ENCODE measurements around the gene KPNA1.

The KPNA1 gene

GRCh38 chr3:122382888-122383666 lies 131.7 kb downstream of the KPNA1 start, which contains the start of gene MIX23:
TSS of gene MIX23 (minus strand) at chr3:122383231. CDS start at chr3:122383224, 7 bp downstream.
- DNase-seq (ENCODE audit: low spot score) = peak; percentile 84

DNA sequence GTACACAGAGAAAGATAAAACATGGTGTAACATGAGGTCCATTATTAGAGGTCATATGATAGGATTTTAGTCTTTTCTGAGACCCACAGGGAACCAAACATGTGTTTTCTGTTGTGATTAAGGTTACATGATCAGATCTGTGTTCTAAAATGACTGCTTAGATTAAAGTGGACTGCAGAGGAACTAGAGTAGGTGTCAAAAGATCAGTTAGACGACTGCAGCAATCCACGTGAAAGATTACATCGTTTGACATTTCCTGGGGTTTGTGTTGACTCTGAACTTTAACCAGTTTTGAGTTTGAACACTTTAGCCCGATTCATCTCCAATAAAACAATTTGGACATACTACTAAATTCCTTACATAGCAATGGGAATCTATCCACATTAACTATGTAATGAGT lies 136.8 kb downstream of the KPNA1 start:
- DNase-seq (ENCODE audit: low spot score) = no peak

DNA sequence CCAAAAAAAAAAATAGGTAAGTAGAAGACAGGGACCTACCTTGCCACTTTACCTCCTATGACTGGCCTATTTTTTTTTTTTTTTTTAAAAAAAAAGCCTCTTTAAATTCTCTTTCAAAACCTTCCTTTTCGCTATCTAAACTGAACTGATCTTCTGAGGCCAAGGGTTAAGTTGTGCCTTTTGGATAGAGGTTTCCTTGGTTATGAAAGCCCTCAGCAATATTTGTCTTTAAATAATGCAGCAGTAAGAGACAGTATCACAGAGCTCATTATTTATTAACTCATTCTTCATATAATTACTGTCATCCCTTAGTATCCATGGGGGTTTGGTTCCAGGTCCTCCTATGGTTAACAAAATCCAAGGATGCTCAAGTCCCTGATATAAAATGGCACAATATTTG lies 140.7 kb downstream of the KPNA1 start:
- no peak for DNase-seq (ENCODE audit: low spot score)
